Colon (tissue), 2 donors: ENCODE results near the gene MAJIN.
A peak's percentile ranks its signal among the peaks of the same experiment; 100 is the strongest.

ENCODE experiments used
- FAIRE-seq: peaks from 2 replicates; lab custom pipeline; 2012; peaks lifted over from hg19 to GRCh38; lab: Jason Lieb, UNC
- donor health status: control.
- donor health status: control.

The MAJIN gene

DNA sequence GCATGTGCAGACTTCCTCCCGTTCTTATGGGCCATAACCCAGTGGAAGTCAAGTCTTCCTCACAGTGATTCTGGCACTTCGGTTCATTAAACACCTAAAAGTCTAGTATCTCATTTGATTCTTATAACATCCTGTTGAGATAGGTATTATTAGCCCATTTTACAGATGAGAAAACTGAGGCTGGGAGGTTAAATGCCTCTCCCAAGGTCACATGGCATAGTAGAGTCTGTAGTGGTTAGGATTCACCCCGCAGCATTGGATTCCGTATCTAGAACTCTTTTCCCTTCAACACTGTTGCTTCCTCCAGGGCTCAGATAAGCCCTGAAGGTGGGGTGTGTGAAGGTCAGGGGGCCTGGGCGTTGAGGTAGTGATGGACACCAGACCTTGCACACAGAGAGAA is 39.6 kb downstream of the MAJIN start:
- FAIRE-seq: no peak

DNA sequence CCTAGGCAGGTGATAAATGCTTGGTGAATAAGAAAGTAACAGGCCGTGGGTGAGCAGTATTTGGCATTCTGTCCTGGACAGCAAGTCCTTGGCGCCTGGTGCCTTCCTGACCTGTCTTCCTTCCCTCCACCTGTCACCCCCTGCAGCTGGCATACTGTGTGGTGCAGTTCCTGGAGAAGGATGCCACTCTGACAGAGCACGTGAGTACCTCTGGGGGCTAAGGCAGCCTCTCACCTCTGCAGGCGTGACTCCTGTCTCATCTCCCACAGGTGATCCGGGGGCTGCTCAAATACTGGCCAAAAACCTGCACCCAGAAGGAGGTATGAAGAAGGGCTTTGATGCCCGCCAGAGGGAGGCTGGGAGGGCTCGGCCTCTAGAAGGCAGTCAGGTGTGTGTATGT is 40.6 kb downstream of the MAJIN start:
- no peak for FAIRE-seq

DNA sequence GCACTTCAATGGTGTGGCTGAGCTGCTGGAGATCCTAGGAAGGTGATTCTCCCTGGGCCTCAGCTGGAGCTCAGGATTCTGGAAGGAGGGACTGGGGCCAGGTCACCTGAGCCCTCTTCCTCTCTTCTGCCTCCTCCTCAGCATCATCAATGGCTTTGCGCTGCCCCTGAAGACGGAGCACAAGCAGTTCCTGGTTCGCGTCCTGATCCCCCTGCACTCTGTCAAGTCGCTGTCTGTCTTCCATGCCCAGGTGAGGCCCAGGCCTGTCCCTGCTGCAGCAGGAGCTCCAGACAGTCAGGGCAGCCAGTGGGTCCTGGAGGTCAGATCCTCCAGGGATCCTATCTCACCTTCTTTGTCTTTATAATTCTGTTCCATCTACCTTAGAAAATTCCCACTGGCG is 41.6 kb downstream of the MAJIN start:
- no peak for FAIRE-seq

DNA sequence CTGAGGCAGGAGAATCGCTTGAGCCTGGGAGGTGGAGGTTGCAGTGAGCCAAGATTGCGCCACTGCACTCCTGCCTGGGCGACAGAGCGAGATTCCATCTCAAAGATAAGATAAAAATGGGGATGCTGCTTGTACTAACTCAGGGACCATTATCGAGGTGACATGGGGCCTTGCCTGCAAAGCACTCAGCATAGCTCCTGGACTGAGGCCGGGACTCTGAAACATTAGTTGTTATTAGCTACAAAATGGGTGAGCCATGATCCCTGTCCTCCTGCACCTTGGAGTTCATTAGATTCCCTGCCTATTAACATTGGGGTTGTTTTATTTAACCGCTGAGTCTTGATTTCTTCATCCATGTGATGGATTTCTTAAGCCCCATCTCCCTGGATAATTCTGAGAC is 42.3 kb downstream of the MAJIN start:
- FAIRE-seq: no peak

DNA sequence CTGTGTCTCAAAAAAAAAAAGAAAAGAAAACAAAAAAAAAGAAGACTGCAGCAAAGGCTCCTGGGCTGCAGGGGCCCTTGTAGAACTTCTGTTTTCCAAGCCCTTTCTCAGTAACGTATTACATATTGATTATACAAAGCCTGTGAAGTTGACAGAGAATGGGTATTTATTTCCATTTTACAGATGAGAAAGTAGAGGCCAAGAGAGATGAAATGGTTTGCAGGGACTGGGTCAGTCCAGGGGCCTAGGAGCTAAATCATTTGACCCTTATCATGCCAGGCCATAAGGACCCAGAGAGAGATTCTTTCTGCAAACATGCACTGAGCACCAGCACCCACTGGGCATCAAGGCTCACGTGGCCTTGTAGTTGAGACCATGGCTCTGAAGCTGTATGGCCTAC is 43.0 kb downstream of the MAJIN start:
- no peak for FAIRE-seq

DNA sequence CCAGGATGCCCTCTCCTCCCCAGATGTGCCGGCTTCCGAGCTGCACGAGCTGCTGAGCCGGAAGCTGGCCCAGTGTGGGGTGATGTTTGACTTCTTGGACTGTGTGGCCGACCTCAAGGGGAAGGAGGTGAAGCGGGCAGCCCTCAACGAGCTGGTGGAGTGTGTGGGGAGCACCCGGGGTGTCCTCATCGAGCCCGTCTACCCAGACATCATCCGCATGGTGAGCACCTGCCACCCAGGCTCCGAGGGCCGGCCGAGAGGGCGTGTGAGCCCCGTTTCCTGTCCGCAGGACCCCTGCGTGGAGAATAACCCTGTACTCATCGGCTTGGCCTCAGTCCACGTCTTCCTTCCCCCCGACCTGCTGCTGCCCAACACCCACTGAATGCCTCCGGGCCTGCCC is 45.2 kb downstream of the MAJIN start:
- no peak for FAIRE-seq

DNA sequence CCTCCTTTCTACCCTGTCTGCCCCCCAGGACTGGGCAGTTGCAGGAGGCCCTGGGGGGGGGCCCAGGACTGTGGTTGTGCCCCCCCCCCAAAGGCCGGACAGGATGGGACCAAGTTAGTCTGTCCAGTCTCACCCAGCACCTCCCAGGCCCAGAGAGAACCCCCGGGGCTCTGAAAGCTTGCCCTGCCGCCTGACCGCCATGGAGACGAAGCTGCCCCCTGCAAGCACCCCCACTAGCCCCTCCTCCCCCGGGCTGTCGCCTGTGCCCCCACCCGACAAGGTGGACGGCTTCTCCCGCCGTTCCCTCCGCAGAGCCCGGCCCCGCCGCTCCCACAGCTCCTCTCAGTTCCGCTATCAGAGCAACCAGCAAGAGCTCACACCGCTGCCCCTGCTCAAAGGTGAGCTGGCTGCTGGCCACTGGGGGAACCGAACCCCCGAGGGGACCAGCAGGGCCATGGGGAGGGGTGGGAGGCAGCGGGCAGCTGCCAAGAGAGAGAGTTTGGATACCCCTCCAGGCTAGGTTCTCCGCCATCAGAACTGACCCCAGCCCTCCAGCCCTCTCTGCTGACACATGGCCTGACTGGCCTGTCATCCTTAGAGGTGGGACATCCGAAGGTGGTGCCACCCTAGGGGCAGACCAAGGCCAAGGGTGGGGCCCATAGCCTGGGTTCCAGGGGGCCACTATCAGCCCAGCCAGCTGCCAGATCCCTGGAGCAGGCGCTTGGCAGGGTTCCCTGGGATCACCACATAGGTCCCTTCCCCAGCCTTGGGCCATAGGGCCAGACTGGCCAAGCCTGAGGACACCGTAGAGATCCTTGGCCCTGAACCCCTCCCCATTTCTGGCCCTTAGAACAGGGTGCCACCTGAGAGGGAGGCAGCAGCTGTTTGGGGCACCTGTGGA is 46.1 kb downstream of the MAJIN start:
- FAIRE-seq: no peak

DNA sequence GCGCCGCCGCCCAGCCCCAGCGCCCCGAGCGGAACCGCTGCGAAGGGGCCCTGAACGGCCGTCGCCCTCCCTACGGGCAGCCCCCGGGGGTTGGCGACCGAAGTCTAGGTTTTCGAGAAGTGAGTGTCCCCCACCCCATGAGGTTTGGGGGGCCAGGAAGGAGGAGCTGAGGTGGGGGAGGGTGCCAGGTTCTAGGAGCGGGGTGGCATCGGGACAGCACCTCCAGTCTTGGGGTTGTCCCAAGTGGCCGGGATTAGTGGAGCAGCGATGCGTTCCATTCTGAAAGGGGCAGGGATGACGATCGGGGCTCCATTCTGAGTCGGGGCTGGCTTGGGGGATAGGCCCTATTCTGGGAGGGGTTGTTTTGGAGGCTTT is 47.0 kb downstream of the MAJIN start:
- no peak for FAIRE-seq

DNA sequence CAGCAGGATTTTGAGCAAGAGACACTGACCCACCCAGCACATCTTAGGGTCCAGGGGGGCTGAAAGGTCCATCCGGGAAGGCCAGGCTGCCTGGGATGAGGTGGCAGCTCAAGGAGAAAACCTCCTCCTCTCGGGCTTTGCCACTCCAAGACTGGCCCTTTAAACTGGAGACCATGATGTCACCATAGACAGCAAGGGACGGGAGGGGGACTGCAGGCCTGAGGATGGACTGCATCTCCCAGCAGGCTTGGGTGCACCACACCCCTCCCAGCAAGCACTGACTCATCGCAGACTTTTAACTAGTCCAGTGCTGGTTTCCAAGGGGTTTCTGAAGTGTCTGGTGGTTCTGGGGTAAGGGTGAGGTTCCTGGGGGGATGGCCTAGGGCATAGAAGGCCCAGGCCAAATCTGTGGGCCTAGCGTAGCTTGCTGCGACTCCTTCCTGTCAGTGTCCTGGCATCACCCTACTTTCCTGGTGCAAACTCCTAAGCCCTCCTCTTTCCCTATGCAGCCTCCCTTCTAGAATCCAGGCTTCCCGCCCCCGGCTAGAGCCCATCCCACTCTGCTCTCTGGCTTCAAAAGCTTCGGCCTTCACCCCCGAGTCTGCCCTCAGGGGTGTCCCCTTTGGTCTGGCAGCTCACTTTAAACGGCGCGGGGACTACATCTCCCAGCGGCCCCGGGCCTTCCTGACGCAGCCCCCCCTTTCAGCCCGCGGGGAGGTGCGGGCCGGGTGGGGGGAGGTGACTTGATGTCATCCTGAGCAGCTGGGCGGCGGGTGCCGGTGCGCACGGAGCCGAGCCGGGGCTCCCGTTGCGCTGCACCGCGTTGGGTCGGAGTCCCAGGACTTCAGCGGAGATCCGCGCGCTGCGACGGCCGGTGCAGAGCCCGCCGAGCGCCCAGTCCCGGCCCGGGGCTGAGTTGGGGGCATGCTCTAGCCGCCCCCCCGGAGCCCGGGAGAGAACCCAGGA is 47.7 kb downstream of the MAJIN start, which contains the start of gene PPP2R5B:
TSS of gene PPP2R5B (plus strand) at position 746 of the 966 bp plus-strand sequence. CDS start 1,046 bp downstream, outside the sequence.
- no peak for FAIRE-seq

DNA sequence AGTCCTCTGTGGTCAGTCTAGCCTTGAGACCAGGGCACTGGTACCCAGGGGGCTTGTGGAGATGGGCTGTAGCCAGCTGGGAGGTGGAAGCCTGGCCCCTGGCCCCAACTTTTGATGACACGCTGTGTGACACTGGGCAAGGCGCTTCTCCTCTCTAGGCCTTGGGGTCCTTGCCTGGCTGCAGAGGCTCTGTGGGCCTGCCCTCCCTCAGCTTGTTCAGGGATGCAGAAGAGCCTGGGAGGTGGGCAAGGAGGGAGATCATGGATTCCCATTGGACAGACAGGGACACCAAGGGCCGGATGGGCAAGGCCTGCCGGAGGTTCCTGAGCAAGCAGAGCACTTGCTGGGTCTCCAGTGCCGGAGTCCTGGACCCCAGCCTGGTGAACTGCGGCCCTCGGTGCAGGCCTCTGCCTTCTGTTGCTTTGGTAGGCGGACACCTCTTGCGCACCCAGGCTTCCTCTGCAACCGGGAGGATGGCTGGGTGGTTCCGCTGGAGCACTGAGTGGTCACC is 48.7 kb downstream of the MAJIN start:
- no peak for FAIRE-seq

DNA sequence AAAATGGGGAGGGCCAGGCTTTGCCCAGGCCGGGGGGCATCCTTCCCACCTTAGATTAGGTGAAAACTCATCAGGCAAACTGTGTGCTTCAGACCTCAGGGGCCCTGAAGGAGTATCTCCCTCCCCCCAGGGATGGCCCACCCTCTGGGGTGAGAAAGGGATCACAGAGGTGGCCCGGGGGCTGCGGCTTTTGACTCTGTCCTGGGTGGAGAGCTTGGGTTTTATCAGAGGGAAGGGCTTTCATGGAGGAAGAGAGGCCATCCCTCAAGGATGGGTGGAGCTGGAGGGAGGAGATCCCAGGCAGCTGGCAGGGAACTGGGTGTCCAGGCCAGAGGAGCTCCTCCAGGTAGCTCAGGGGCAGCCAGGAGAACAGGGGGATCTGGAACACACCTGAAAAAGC is 50.5 kb downstream of the MAJIN start:
- FAIRE-seq: no peak

DNA sequence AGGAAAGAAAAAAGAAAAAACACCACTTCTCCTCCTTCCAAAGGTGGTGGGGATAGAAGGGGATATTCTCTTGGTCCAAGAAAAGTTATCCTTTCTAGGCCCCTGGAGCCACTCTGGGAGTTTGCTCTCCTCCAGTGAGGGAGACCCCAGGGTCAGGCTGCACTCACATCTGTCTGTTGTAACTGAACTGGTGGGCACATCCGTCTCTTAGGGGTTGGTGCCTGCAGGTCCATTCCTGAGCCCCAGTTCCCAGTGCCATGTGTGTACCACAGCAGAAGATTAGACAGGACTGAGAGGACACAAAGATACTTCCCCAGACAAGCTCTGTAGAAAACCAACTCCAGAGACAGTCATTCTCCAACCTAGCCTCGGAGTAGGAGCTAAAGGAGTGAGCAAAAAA is 51.8 kb downstream of the MAJIN start:
- FAIRE-seq: no peak

DNA sequence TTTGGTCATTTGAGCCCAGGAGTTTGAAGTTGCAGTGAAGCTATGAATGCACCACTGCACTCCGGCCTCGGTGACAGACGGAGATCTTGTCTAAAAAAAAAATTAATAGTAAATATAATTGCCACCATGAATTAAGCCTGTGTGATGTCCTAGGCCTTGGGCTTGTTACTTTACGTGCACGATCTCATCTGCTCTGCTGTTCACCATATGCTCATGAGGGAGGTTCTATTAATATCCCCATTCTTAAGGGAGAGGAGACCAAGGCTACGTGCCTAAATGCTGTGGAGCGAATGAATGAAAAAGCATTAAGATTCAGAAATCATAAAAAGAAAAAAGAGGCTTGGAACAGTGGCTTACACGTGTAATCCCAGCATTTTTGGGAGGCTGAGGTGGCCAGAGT is 52.3 kb downstream of the MAJIN start:
- no peak for FAIRE-seq

DNA sequence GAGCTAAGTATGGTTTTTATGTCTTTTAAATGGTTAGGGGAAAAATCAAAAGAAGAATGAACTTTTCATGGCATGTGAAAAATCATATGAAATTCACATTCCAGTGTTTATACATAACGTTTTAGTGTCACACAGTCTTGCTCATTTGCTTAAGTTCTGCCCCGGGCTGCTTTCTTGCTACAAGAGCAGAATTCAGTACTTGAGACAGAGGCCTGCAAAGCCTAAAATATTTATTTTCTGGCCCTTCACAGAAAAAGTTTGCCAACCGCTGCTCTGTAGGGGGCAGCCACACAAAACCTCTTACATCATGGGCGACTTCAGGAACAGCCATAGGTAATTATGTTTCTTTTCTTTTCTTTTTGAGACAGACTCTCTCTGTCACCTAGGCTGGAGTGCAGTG is 53.9 kb downstream of the MAJIN start:
- no peak for FAIRE-seq

DNA sequence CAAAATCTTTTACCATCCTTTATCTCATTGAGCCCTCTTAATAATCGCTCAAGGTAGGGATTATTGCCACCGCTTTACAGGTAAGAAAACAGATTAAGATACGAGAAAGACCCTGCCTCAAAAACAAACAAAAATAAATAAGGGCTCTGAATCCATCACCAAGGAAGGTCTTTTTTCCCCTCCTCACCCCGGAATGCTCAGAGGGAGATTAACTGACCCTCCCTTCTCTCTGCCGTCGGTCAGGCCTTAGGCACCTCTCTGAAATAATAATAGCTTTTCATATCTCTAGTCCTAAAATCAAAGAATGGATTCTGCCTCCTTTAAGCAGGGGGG is 54.3 kb downstream of the MAJIN start:
- no peak for FAIRE-seq

DNA sequence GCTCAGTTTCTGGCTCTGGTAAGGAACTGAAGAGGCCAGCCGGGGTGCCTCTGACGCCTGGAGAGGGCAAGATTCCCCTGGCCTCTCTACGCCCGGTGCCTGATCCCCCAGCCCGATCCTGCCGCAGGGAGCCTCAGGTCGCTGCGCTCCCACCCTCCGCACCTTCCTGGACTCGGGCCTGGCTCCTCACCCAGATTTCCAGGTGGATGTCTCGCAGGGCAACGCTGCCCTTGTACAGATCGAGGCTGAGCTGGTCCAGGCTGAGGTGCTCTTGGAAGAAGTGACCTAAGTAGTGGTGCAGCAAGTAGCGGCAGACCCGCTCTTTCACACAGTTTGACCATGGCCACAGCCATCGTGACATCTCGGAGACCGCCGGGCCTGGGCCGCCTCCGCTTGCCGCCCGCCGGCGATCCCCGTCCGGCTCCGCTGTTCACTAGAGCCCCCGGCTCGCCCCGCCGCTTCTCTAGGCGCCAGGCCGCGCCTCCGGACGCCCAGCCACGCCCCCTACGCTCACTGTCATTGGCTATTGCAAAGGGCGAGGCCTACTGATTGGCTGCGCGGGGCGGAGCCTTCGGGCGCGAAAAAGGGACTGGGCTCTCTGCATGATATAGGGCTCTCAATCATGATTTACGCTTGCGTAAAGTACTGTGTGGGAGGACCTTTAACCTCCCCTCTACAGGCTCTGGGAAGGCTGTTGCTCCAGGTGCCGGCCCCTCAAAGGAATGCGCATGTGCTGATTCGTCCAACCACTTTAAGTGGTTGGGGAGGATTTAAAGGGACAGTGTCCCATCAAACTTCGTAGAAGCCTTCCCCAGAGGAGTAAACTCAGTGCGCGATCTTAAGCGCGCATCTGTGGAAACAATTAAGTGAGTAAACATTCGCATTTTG is 54.9 kb downstream of the MAJIN start, which contains the start of gene ATG2A:
TSS of gene ATG2A (minus strand) at position 435 of the 888 bp plus-strand sequence. CDS start at position 361, 74 bp downstream.
- peak; percentile 88 for FAIRE-seq

DNA sequence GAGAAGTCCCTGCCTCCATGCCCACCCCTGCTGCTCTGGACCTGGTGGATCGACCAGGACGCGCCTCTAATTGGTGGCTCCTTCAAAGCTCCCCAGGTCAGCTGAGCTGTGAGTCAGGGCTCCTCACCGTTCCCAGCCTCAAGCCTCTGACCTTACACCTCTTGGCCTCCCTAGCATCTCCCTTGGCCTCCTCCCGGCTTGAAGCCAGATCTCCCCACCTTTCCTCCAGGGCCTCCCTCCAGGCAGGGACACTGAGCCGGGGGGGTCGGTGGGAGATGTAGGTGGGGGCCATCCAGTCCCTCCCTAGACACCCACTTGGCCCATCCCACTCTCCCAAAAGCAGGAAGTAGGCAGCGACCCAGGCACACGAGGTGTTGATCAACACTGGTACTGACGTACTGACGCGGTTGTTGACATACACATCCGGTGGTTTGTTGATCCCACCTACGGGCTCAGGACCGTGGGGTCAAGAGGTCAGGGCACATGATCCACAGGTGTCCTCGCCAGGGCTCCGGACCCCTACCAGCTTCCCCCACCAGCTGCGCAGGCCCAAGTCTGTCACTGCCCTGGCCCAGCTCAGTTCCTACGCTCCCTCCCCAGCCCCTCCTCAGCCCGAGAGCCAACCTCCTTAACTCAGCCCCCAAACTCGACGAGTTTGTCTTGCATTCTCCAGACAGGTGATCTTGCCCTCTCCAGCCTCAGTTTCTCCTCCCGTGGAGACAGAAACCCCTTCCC is 55.7 kb downstream of the MAJIN start:
- FAIRE-seq: no peak

DNA sequence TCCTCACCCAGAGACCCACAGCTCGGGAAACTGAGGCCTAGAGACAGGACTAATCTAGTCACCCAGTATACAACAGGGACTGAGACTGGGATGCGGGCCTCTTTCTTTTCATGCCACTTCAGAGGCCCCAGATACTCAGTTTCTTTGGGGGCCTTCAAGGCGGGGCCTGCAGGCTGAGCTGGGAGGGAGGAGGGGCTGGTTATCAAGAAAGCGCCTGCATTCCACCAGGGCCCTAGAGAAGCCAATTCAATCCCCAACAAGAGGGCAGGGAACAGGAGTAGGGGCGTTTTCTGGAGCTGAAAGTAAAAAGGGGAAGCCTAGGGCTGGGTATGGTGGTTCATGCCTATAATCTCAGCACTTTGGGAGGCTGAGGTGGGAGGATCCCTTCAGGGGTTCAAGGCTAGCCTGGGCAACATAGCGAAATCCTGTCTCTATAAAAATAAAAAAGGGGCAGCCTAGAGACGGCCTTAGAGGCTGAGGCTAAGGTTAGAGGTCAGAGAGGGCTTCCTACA is 56.5 kb downstream of the MAJIN start:
- FAIRE-seq: no peak

DNA sequence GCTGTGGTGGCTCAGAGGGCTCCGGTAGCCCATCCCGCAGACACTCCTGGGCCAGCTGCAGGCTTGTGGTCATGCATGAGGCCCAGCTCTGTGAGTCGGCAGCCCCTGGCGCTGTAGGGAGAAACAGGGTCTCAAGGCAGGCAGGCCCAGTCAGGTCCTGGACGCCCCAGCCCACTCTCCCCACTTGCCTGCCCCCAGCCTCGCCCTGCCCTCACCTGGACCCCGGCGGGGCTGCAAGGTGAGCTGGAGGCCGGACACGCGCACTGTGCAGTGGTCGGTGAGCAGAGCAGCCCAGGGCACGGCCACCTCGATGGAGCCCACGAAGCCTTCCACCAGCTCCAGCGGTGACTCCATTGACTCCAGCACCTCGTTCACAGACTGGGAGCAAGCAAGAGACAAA is 57.8 kb downstream of the MAJIN start:
- FAIRE-seq: no peak

DNA sequence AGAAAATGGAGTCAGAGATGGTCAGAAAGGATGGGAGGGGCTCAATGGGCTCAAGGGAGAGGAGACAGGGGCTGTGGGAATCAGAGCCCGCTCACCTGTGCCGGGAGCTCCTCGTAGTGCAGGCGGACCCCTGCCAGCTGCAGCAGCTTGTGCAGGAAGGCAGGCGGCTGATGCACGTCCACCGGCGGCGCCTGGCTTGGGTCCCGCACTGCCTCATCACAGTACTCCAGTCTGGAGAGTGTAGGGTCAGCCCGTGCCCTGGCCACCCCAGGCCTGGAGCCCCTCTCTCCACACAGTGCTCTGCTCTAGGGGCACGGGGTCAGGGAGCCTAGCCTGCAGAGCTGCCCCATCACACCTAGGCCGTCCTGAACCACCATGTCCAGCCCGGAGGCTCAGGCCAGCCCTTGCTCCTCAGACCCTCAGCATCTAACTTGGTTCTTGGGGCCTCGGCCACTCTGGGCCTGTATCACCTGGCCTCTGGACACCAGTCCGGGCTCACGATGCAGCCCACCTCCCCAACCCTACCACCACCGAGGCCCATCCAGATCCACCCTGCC is 58.7 kb downstream of the MAJIN start:
- FAIRE-seq: no peak

DNA sequence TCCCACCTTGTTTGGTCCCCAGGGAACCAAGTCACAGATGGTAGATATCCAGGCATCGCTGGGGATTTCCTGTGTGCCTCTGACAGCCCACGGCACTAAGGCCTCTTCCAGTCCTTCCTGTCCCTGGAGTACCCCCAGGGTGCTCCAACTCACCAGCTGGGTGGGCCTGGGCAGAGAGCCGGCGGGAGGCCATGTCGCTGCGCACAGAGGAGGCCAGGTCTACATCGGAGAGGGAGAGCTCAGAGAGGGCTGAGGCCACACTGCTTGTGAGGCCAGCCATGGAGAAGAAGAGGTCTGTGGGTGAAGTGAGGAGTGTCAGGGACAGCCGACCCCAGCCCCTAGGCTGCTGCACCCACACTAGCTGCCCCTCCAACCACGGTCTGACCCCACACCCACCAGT is 60.2 kb downstream of the MAJIN start:
- FAIRE-seq: no peak
